Measurements from ENCODE around the gene MARCHF6. TPM values are rescaled to one million over a fixed set of nuclear protein-coding genes. Genes with fewer than 3 reads are reported as not detected.
A peak's percentile ranks its signal among the peaks of the same experiment; 100 is the strongest.
"Not testable (repeated sequence)": the region's sequence is repeated elsewhere in the genome, so short reads cannot be mapped to it uniquely, and the experiment has no call there.

MARCHF6 gene
- total RNA-seq = 63.8 and 116 TPM in 2 replicates

- peak; percentile 95 for DNase-seq
Observed at GRCh38 chr5:10353241-10354047, at the start of gene MARCHF6. Gene MARCHF6, plus strand, starts transcription at chr5:10353695. Its CDS starts 204 bp downstream, at chr5:10353899.

GRCh38 chr5:10303699-10304170, 49.8 kb upstream of the MARCHF6 start:
- DNase-seq = no peak

- peak; percentile 35 for DNase-seq
Observed at GRCh38 chr5:10304932-10305331, 48.6 kb upstream of the MARCHF6 start.

GRCh38 chr5:10306114-10306513, 47.4 kb upstream of the MARCHF6 start:
- no peak for DNase-seq

GRCh38 chr5:10306806-10307205, 46.7 kb upstream of the MARCHF6 start:
- DNase-seq = no peak

GRCh38 chr5:10307206-10308148, 46.0 kb upstream of the MARCHF6 start, which contains the start of gene CMBL:
Gene CMBL, minus strand, starts transcription at chr5:10307902. Its CDS starts 17,140 bp downstream, at chr5:10290762.
- DNase-seq = peak; percentile 58

GRCh38 chr5:10308844-10309243, 44.7 kb upstream of the MARCHF6 start:
- no peak for DNase-seq

GRCh38 chr5:10310066-10310779, 43.3 kb upstream of the MARCHF6 start:
- peak; percentile 16 for DNase-seq

GRCh38 chr5:10310835-10311570, 42.5 kb upstream of the MARCHF6 start:
- not testable (repeated sequence) for DNase-seq

GRCh38 chr5:10311595-10312425, 41.7 kb upstream of the MARCHF6 start:
- DNase-seq = no peak

GRCh38 chr5:10315201-10315600, 38.3 kb upstream of the MARCHF6 start:
- no peak for DNase-seq

- no peak for DNase-seq
Observed at GRCh38 chr5:10315824-10316509, 37.5 kb upstream of the MARCHF6 start.

GRCh38 chr5:10317825-10318682, 35.4 kb upstream of the MARCHF6 start:
- no peak for DNase-seq

- DNase-seq = no peak
Observed at GRCh38 chr5:10319202-10319851, 34.2 kb upstream of the MARCHF6 start.

GRCh38 chr5:10320793-10321192, 32.7 kb upstream of the MARCHF6 start:
- DNase-seq = no peak

- DNase-seq = no peak
Observed at GRCh38 chr5:10321882-10322281, 31.6 kb upstream of the MARCHF6 start.

GRCh38 chr5:10323588-10324488, 29.7 kb upstream of the MARCHF6 start:
- DNase-seq = no peak
